ENCODE data around the gene ZMIZ1. TPM values are rescaled to one million over a fixed set of nuclear protein-coding genes. Genes with fewer than 3 reads are reported as not detected.

ZMIZ1 gene
- total and polyA plus RNA-seq, 2 experiments from 2014 or later, result 9.2 to 30.9 TPM

- H3F3A ChIP-seq (replicated peaks; ENCODE audit: low read depth), result no peaks in the 10 kb centered on the region
- H3K27me3 Mint-ChIP-seq (ENCODE audit: insufficient read depth, low read depth, poor library complexity), result peaks cover 7% of the 10 kb centered on the region
- H3K36me3 ChIP-seq (ENCODE audit: insufficient read depth), result no peaks in the 10 kb centered on the region
- 0 out of 2 replicates have a peak, but pooled peaks cover 4% of the 10 kb centered on the region for H4K20me1 ChIP-seq (replicated peaks; ENCODE audit: insufficient read depth)
- ATAC-seq, result no peak
- H3K36me3 Mint-ChIP-seq (ENCODE audit: low read depth), result peaks cover 4% of the 10 kb centered on the region
- H3K4me3 ChIP-seq, result no peak overlapping the region
- H3K27me3 ChIP-seq (ENCODE audit: insufficient read depth), result no peaks in the 10 kb centered on the region
- no peak for DNase-seq (ENCODE audit: low spot score)
- no peaks in the 10 kb centered on the region for H3K79me2 ChIP-seq (replicated peaks; ENCODE audit: insufficient read depth)
- TF ChIP-seq POLR2AphosphoS5 (IDR thresholded peaks at IDR 0.05; ENCODE audit: low read depth), result no peak
- TF ChIP-seq, protein P1, sequence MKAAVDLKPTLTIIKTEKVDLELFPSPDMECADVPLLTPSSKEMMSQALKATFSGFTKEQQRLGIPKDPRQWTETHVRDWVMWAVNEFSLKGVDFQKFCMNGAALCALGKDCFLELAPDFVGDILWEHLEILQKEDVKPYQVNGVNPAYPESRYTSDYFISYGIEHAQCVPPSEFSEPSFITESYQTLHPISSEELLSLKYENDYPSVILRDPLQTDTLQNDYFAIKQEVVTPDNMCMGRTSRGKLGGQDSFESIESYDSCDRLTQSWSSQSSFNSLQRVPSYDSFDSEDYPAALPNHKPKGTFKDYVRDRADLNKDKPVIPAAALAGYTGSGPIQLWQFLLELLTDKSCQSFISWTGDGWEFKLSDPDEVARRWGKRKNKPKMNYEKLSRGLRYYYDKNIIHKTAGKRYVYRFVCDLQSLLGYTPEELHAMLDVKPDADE (IDR thresholded peaks at IDR 0.05), result no peak
- no peak for TF ChIP-seq ZNF331 (CRISPR knock-in tag; IDR thresholded peaks at IDR 0.05; ENCODE audit: low read depth)
- no peak for TF ChIP-seq CREB1 (CRISPR knock-in tag; IDR thresholded peaks at IDR 0.05; ENCODE audit: low read depth)
- no peak for TF ChIP-seq JUNB (IDR thresholded peaks at IDR 0.05; ENCODE audit: unreplicated experiment)
- no peak for TF ChIP-seq EZH2phosphoT487 (IDR thresholded peaks at IDR 0.05; ENCODE audit: unreplicated experiment)
- TF ChIP-seq NANOG (IDR thresholded peaks at IDR 0.05; ENCODE audit: borderline replicate concordance), result no peak
- TF ChIP-seq ZNF114 (CRISPR knock-in tag; IDR thresholded peaks at IDR 0.05), result no peak
- TF ChIP-seq, protein P2, sequence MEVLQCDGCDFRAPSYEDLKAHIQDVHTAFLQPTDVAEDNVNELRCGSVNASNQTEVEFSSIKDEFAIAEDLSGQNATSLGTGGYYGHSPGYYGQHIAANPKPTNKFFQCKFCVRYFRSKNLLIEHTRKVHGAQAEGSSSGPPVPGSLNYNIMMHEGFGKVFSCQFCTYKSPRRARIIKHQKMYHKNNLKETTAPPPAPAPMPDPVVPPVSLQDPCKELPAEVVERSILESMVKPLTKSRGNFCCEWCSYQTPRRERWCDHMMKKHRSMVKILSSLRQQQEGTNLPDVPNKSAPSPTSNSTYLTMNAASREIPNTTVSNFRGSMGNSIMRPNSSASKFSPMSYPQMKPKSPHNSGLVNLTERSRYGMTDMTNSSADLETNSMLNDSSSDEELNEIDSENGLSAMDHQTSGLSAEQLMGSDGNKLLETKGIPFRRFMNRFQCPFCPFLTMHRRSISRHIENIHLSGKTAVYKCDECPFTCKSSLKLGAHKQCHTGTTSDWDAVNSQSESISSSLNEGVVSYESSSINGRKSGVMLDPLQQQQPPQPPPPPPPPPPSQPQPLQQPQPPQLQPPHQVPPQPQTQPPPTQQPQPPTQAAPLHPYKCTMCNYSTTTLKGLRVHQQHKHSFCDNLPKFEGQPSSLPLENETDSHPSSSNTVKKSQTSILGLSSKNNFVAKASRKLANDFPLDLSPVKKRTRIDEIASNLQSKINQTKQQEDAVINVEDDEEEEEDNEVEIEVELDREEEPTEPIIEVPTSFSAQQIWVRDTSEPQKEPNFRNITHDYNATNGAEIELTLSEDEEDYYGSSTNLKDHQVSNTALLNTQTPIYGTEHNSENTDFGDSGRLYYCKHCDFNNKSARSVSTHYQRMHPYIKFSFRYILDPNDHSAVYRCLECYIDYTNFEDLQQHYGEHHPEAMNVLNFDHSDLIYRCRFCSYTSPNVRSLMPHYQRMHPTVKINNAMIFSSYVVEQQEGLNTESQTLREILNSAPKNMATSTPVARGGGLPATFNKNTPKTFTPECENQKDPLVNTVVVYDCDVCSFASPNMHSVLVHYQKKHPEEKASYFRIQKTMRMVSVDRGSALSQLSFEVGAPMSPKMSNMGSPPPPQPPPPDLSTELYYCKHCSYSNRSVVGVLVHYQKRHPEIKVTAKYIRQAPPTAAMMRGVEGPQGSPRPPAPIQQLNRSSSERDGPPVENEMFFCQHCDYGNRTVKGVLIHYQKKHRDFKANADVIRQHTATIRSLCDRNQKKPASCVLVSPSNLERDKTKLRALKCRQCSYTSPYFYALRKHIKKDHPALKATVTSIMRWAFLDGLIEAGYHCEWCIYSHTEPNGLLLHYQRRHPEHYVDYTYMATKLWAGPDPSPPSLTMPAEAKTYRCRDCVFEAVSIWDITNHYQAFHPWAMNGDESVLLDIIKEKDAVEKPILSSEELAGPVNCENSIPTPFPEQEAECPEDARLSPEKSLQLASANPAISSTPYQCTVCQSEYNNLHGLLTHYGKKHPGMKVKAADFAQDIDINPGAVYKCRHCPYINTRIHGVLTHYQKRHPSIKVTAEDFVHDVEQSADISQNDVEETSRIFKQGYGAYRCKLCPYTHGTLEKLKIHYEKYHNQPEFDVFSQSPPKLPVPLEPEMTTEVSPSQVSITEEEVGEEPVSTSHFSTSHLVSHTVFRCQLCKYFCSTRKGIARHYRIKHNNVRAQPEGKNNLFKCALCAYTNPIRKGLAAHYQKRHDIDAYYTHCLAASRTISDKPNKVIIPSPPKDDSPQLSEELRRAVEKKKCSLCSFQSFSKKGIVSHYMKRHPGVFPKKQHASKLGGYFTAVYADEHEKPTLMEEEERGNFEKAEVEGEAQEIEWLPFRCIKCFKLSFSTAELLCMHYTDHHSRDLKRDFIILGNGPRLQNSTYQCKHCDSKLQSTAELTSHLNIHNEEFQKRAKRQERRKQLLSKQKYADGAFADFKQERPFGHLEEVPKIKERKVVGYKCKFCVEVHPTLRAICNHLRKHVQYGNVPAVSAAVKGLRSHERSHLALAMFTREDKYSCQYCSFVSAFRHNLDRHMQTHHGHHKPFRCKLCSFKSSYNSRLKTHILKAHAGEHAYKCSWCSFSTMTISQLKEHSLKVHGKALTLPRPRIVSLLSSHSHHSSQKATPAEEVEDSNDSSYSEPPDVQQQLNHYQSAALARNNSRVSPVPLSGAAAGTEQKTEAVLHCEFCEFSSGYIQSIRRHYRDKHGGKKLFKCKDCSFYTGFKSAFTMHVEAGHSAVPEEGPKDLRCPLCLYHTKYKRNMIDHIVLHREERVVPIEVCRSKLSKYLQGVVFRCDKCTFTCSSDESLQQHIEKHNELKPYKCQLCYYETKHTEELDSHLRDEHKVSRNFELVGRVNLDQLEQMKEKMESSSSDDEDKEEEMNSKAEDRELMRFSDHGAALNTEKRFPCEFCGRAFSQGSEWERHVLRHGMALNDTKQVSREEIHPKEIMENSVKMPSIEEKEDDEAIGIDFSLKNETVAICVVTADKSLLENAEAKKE (CRISPR knock-in tag; IDR thresholded peaks at IDR 0.05), result no peak
- no peak for TF ChIP-seq CTCF (conservative IDR thresholded peaks at IDR 0.05; ENCODE audit: low read depth in 2 of 2)
- TF ChIP-seq EZH2 (IDR thresholded peaks at IDR 0.05; ENCODE audit: low read depth, unreplicated experiment), result no peak
- no peak for TF ChIP-seq STAT1 (IDR thresholded peaks at IDR 0.05; ENCODE audit: unreplicated experiment)
- TF ChIP-seq, protein P3, sequence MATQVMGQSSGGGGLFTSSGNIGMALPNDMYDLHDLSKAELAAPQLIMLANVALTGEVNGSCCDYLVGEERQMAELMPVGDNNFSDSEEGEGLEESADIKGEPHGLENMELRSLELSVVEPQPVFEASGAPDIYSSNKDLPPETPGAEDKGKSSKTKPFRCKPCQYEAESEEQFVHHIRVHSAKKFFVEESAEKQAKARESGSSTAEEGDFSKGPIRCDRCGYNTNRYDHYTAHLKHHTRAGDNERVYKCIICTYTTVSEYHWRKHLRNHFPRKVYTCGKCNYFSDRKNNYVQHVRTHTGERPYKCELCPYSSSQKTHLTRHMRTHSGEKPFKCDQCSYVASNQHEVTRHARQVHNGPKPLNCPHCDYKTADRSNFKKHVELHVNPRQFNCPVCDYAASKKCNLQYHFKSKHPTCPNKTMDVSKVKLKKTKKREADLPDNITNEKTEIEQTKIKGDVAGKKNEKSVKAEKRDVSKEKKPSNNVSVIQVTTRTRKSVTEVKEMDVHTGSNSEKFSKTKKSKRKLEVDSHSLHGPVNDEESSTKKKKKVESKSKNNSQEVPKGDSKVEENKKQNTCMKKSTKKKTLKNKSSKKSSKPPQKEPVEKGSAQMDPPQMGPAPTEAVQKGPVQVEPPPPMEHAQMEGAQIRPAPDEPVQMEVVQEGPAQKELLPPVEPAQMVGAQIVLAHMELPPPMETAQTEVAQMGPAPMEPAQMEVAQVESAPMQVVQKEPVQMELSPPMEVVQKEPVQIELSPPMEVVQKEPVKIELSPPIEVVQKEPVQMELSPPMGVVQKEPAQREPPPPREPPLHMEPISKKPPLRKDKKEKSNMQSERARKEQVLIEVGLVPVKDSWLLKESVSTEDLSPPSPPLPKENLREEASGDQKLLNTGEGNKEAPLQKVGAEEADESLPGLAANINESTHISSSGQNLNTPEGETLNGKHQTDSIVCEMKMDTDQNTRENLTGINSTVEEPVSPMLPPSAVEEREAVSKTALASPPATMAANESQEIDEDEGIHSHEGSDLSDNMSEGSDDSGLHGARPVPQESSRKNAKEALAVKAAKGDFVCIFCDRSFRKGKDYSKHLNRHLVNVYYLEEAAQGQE (IDR thresholded peaks at IDR 0.05; ENCODE audit: unreplicated experiment), result no peak
- no peaks in the 10 kb centered on the region for H3K9me2 ChIP-seq (ENCODE audit: insufficient read depth)
- H3K9me3 Mint-ChIP-seq, result no peaks in the 10 kb centered on the region; the same call in 2 of the 3 replicates
- no peak overlapping the region for H3K4me3 Mint-ChIP-seq
- no peak overlapping the region for H2AFZ ChIP-seq
- H3K4me1 ChIP-seq (ENCODE audit: insufficient read depth), result no peaks in the 10 kb centered on the region
- no peak overlapping the region for H3K4me2 ChIP-seq
- peaks cover 8% of the 10 kb centered on the region for H3K4me1 Mint-ChIP-seq
- H3K27ac ChIP-seq (ENCODE audit: low read depth), result no peak overlapping the region
- peak overlapping the region; percentile 65; the same call in 1 of the 2 replicates for H3K27ac Mint-ChIP-seq
These were observed 216.8 kb downstream of the ZMIZ1 start for GRCh38 chr10:79285315-79286197.

Data from GM23338 (cell line).